GM18505 (cell line): ENCODE results near the gene RSPH9.

Source experiments
- ATAC-seq: cut with Tn5 transposase; IDR thresholded peaks from one replicate; pipeline ENCODE4 v1.9.1; 2021; ENCODE audit not compliant: unreplicated experiment
- POLR2A ChIP-seq: IDR thresholded peaks from 4 replicates; pipeline ENCODE4 v1.6.1; 2011; ENCODE audit warnings: borderline replicate concordance; ENCODE audit not compliant: insufficient read depth, insufficient read length; ENCODE audit errors: extremely low read depth

Gene RSPH9

DNA sequence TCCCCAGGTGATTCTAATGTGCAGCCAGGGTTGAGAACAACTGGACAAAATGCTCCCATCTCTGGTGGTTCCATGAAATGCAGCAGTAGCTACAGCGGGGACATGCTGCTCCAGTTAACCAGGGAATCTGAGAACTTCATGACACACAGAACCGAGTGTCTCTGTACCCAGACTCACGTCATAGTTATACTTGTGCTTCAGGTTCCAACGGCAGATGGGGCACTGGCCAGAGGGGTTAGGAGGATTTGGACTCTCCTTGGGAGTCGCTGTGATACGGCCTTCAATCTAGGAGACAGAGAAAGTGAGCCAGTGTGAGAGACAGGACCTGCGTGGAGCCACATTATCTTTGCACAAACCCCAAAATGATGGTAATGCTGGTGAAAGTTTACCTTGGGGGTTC lies 33.5 kb downstream of the RSPH9 start:
- TF ChIP-seq POLR2A, result no peak
- no peak for ATAC-seq

DNA sequence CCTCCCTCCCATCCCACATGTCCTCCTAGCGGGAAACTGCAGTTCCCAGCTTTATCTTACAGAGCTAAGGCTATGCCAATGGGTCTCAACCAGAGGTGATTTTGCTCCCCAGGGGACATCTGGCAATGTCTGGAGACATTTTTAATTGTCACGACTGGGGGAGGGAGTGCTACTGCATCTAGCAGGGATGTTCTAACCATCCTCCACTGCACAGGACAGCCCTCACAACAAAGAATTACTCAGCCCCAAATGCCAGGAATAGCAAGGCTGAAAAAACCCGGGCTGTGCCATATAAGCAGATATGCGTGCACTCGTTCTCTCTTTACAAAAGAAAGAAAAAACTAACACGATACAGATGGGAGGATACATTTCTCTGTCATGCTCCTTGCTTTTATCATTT lies 34.2 kb downstream of the RSPH9 start:
- TF ChIP-seq POLR2A, result no peak
- no peak for ATAC-seq

DNA sequence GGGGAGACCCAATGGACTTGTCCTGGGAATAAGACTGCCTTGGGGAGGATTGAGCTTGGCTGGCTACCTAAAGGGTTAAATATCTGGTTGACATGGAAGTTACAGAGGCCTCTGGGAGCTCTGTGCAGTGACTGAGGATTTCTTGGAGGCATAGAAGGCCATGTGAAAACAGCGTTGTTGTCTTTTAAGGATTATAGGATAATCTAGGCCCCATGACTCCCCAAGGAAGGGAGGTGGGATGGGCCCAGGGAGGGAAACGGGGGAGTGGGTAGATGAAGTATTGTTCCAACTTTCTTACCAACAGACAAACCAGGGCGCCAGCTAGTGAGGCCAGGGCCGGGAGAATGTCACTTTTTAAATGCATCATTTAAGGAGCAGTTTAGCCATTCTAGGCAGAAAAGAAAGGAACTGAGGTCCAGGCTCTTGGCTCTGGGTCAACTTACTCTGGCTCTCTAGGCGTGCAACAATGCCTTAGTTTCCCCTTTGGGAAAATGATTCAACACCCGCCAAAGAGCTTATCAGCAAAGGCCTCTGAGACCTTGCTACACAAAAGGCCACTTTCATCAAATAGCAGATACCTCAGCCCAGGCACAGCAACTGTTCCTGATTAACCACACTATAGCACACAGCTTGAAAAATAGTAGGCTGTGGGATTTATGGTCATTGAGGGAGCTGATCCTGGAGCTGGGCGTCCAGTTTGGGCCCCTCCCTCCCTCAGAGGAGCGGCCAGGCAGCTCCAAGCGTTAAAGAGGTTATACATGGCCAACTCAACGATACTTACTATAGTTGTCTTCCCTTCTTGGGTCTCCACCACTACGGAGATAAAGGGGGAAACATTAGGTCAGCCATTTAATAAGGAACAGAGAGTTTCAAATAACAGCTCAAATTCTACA lies 35.7 kb downstream of the RSPH9 start:
- TF ChIP-seq POLR2A, result no peak
- ATAC-seq, result no peak

DNA sequence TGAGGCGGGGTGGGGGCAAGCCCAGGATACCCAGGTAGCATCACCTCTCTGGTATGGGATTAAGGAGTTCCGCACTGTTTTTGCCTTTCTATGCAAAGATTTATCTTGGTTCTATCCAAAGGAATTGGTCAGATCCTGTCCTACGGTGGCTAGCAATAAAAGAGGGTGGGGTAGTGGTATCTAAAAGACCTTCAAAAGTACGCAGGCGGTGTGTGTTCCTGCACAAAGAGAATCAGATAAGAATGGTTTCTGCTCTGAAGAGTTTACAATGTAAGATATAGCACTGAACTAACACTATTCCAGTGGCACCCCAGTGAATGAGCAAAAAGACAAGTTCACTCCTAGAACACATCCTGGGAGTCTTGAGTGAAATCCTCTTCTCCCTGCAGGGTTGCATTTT lies 36.5 kb downstream of the RSPH9 start:
- ATAC-seq, result no peak
- TF ChIP-seq POLR2A, result no peak

GRCh38 chr6:43682724-43683429 lies 38.0 kb downstream of the RSPH9 start:
- no peak for ATAC-seq
- no peak for TF ChIP-seq POLR2A

DNA sequence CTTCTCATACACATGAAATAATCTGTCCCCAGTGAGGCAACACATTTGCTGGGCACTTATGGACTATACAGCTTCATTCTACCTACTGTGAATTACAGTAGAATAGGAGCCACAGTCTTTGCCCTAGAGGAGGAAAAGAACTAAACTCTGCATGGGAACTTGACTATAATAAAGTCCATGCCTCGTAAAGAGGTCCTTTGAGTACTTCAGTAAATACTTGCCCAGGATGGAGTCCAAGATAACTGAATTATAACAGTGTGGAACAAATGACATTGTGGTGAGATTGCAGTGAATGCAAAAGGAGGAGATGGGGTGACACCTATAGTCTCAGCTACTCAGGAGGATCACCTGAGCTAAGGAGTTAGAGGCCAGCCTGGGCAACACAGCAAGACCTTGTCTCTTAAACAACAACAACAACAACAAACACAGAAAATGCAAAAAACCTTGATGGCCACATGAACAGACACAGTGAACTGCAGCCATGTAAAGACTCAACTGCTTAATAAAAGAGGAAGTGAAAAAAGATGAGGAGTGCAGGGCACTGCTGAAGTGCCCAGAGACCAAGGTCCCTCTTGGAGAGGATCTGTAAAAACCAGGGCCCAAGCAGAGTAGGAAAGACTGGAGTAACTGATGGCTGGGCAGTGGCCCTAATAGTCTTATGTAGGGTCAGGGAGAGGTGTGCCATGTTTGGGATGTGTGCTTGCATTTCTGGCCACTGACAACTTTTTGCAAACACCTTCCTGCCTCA lies 39.0 kb downstream of the RSPH9 start:
- no peak for TF ChIP-seq POLR2A
- ATAC-seq, result peak; percentile 54

DNA sequence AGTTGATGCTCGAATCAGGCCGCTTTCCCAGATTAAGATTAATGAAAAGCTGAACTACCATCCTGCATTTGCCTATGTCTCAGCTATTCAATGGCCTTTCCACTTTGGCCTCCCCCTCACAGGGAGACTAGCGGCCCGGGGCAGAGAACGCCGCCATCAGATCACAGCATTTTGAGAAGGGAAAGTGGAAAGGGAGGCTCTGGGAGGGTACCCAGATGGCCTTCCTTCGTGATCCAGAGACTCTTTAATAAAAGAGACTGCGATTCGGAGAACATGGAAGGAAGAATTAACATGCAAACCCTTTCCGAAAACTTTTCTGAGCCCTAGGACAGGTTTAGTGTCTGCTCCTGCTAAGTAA lies 42.2 kb downstream of the RSPH9 start:
- no peak for TF ChIP-seq POLR2A
- ATAC-seq, result no peak

DNA sequence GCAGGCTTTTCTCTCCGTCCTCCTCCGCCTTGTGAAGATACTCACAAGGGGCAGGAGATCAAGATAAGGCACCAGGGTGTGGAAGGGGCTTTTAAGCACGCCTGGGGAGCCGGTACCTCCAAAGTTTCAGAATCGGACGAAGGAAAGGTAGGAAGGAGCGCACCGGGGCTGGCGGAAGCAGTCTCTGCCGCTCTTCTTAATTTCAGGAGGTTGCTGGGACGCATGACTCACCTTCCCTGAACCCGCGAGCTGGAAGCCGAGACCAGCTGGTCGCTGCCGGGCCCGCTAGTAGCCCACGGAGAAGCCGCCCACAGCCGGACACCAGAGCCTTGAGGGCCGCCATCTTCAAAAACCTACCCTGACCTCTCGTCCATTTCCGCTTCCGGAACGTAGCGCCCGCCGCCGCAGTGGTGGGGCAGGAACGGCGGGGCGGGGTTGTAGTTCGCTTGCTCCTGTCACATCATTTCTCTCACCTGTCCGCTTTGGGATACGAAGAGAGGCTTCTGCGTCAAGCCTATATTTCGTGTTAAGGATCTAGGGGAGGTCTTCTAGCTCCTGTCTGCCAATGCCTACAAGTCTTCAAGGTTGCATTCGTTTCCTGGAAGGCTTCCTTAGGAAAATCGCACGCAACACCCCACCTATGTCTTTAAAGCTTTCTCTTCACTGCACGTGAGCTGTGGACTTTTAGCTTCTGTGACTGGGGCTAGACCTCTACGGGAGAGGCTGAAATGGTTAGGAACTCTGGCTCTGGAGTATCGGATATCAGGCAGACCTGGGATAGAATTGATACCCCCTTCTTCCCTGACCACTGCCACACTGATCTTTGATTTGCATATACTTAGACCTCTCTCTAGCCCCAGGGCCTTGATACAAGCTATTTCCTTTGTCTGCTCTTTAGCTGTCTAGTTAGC lies 42.9 kb downstream of the RSPH9 start, which contains the start of gene MRPS18A:
Gene MRPS18A (minus strand): TSS at position 355 of the 911 bp plus-strand sequence. CDS start 12 bp downstream, at position 343.
- peak; percentile 86 for ATAC-seq

DNA sequence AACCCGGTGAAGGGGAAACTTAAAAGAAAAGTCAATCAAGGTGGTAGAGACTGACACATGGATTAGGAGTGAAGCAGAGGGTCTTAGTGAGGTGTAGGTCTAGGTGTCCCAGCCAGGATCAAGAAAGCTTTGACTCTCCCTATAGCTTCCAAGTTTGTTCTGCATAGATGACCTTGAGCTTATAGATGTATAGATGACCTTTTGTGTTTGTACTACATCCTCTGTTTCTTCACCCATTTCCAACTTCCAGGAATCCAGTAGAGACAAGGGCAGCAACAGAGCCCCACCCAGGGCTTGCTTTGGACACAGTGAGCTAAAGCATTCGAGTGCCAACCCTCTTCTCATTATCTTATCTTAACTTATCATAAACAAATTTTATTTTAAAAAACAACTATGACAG lies 44.6 kb downstream of the RSPH9 start:
- no peak for TF ChIP-seq POLR2A
- ATAC-seq, result no peak

More for the DNA sequence above, 42.9 kb downstream of the RSPH9 start, which contains the start of gene MRPS18A:
- TF ChIP-seq POLR2A, result peak; percentile 86

GRCh38 chr6:43695215-43695966 lies 50.6 kb downstream of the RSPH9 start:
- no peak for ATAC-seq
- no peak for TF ChIP-seq POLR2A

GRCh38 chr6:43695967-43696291 lies 51.1 kb downstream of the RSPH9 start:
- no peak for ATAC-seq
- no peak for TF ChIP-seq POLR2A

DNA sequence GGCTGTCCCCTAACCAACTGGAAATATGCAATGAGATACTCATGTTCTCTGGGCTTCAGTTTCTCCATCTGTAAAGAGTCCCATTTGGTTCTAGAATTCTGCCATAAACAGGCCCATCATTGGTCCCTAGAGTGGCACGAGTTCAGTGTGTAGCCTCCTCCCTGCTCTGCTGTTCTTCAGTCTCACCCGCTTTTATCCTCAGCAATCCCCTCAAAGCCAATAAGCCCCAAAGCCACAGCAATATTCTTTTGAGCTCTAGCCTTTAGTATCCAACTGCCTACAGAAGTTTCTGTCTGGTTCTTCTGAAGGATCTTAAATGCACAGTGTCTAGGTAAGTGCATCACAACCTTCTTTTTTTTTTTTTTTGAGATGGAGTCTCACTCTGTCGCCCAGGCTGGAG lies 52.6 kb downstream of the RSPH9 start:
- no peak for ATAC-seq
- TF ChIP-seq POLR2A, result no peak
